ENCODE results near the gene FGD6.

Gene FGD6

GRCh38 chr12:95073698-95074520, 143.4 kb downstream of the FGD6 start:
- in situ Hi-C loops (cut with HindIII; ENCODE audit: low pct_ligation_motif_present, low pct_unique_long_range_greater_than_20kb, low sequenced_read_pairs): no loop called here
- no peak for DNase-seq

GRCh38 chr12:95072900-95073697, 144.2 kb downstream of the FGD6 start, which contains the start of gene NR2C1:
NR2C1 (minus strand) TSS chr12:95073618; CDS start chr12:95067384, 6,234 bp downstream.
- in situ Hi-C loops (cut with HindIII; ENCODE audit: low pct_ligation_motif_present, low pct_unique_long_range_greater_than_20kb, low sequenced_read_pairs): no loop called here
- DNase-seq: peak; percentile 98

- in situ Hi-C loops (cut with HindIII; ENCODE audit: low pct_ligation_motif_present, low pct_unique_long_range_greater_than_20kb, low sequenced_read_pairs): no loop called here
- no peak for DNase-seq
Observed at GRCh38 chr12:95070378-95070777, 146.9 kb downstream of the FGD6 start.

- in situ Hi-C loops (cut with HindIII; ENCODE audit: low pct_ligation_motif_present, low pct_unique_long_range_greater_than_20kb, low sequenced_read_pairs): no loop called here
- DNase-seq: no peak
Observed at GRCh38 chr12:95066091-95066855, 151.0 kb downstream of the FGD6 start.

GRCh38 chr12:95060951-95061350, 156.3 kb downstream of the FGD6 start:
- in situ Hi-C loops (cut with HindIII; ENCODE audit: low pct_ligation_motif_present, low pct_unique_long_range_greater_than_20kb, low sequenced_read_pairs): no loop called here
- DNase-seq: no peak

- in situ Hi-C loops (cut with HindIII; ENCODE audit: low pct_ligation_motif_present, low pct_unique_long_range_greater_than_20kb, low sequenced_read_pairs): no loop called here
- DNase-seq: no peak
Observed at GRCh38 chr12:95059984-95060383, 157.3 kb downstream of the FGD6 start.

GRCh38 chr12:95057424-95057823, 159.8 kb downstream of the FGD6 start:
- in situ Hi-C loops (cut with HindIII; ENCODE audit: low pct_ligation_motif_present, low pct_unique_long_range_greater_than_20kb, low sequenced_read_pairs): no loop called here

GRCh38 chr12:95055057-95055456, 162.2 kb downstream of the FGD6 start:
- DNase-seq: no peak
- in situ Hi-C loops (cut with HindIII; ENCODE audit: low pct_ligation_motif_present, low pct_unique_long_range_greater_than_20kb, low sequenced_read_pairs): no loop called here

More at GRCh38 chr12:95057424-95057823, 159.8 kb downstream of the FGD6 start:
- no peak for DNase-seq

DNA sequence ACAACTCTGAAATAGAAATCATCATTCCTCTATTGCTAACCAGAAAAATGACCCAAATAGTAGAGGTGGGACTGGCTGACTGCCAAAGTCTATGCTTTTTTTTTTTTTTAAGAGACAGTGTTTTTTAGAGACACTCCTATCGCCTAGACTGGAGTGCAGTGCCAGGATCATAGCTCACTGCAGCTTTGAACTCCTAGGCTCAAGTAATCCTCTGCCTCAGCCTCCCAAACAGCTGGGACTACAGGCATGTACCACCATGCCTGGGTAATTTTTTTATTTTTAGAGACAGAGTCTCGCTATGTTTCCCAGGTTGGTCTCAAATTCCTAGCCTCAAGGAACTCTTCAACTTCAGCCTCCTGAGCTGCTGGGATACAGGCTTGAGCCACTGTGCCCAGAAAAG, 163.1 kb downstream of the FGD6 start:
- in situ Hi-C loops (cut with HindIII; ENCODE audit: low pct_ligation_motif_present, low pct_unique_long_range_greater_than_20kb, low sequenced_read_pairs): no loop called here
- DNase-seq: no peak

DNA sequence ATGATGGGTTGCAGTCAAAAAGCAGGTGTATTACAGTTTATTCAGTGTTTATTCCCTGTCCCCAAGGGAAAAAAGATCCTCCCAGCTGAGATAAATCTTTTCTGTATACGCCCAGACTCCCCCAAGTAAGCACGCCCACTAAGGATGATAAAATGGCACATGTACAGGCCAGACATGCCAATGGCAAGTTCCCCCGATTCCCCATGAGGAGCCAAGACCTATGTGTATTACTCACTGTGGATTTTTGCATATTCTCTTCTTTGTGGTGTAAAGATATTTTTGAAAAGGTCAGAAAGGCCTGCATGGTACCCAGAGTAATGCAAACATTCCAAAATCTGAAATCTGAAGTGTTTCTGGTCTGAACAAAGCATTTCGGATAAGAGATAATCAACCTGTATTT, 166.0 kb downstream of the FGD6 start:
- in situ Hi-C loops (cut with HindIII; ENCODE audit: low pct_ligation_motif_present, low pct_unique_long_range_greater_than_20kb, low sequenced_read_pairs): no loop called here
- no peak for DNase-seq

DNA sequence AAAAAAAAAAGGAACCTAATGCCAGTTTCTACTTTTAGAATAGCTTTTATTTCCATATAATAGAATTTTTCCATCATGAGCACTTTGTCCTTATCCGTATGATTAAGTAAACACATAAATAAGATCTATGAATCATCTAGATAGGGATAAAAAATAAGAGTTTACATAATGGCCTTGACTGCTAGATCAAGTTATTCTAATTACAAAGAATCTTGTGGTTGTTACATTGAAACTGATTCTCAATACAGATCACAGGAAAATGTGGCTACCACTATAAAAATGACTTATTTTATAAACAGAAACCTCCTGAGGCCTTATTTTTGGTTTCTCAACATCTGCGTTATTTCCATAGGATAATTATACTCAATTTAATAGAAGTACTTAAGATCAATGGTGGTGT, 179.4 kb downstream of the FGD6 start:
- in situ Hi-C loops (cut with HindIII; ENCODE audit: low pct_ligation_motif_present, low pct_unique_long_range_greater_than_20kb, low sequenced_read_pairs): no loop called here
- DNase-seq: no peak

DNA sequence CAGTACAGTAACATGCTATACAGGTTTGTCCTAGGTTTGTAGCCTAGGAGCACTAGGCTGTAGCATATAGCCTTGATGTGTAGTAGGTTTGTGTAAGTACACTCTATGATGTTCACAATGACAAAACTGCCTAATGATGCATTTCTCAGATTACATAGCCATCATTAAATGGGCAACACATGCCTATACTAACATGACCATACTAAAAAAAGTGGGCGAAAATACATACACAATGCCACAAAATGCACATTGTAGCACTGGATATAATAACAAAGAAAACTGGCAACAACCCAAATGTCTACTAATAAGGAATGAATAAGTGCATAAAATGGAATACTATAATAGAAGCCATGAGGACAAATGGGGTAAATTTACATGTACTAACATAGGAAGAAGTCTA, 182.5 kb downstream of the FGD6 start:
- in situ Hi-C loops (cut with HindIII; ENCODE audit: low pct_ligation_motif_present, low pct_unique_long_range_greater_than_20kb, low sequenced_read_pairs): no loop called here
- no peak for DNase-seq

Measured in ACHN (cell line).